Measurements from ENCODE around the gene NOC2L. TPM values are rescaled to one million over a fixed set of nuclear protein-coding genes. Genes with fewer than 3 reads are reported as not detected.

NOC2L gene
- total and polyA plus RNA-seq, 2 donors (not counting 3 experiments of a cell fraction or from before 2014, with no cell fraction given) = 55.3 to 87.9 TPM

- Histone ChIP-seq H3K79me2 (ENCODE audit: control insufficient read depth, insufficient read depth, low read length) (no peaks in the 10 kb centered on the region), H3K9me1 (replicated peaks; ENCODE audit: control insufficient read depth, extremely low read depth, insufficient read depth, low read length) (no peaks in the 10 kb centered on the region), H3K4me2 (ENCODE audit: insufficient read depth, low read length) (no peak overlapping the region), H3K4me1 (ENCODE audit: control insufficient read depth, extremely low read depth, insufficient read depth, low read length) (no peaks in the 10 kb centered on the region), H3K36me3 (ENCODE audit: control insufficient read depth in 2 of 2, extremely low read depth in 1 of 2, insufficient read depth in 2 of 2, low read length in 2 of 2) (no peaks in the 10 kb centered on the region), H3K27ac (ENCODE audit: insufficient read depth, low read depth, low read length) (no peak overlapping the region), H3K4me3 (replicated peaks in 1 of 3; ENCODE audit: insufficient read depth in 1 of 3, low read depth in 1 of 3, low read length in 3 of 3) (no peak overlapping the region), H3K9ac (replicated peaks; ENCODE audit: extremely low read depth, insufficient read depth, low read length) (no peak overlapping the region), H4K20me1 (replicated peaks; ENCODE audit: control insufficient read depth, extremely low read depth, insufficient read depth, low read length) (no peaks in the 10 kb centered on the region), H2AFZ (ENCODE audit: low read depth, low read length) (no peak overlapping the region), H3K27me3 (ENCODE audit: control insufficient read depth in 2 of 2, insufficient read depth in 2 of 2, low read length in 2 of 2) (peaks cover 20 to 21% of the 10 kb centered on the region in 2 experiments), H3K9me3 (replicated peaks; ENCODE audit: control insufficient read depth, insufficient read depth, low read length) (no peaks in the 10 kb centered on the region)
- TF ChIP-seq CTCF (IDR thresholded peaks at IDR 0.05; ENCODE audit: extremely low read depth in 1 of 2, insufficient read depth in 1 of 2, low read depth in 1 of 2, low read length in 2 of 2) = no peak
- TF ChIP-seq POLR2AphosphoS5 (IDR thresholded peaks at IDR 0.05; ENCODE audit: insufficient read depth, low read depth, low read length) = no peak
- no peak for TF ChIP-seq MAX (IDR thresholded peaks at IDR 0.05; ENCODE audit: insufficient read depth, insufficient read length)
- no peak for TF ChIP-seq JUN (IDR thresholded peaks at IDR 0.05; ENCODE audit: borderline replicate concordance, insufficient read depth, insufficient read length, low read depth)
- no peak for TF ChIP-seq GATA2 (IDR thresholded peaks at IDR 0.05; ENCODE audit: insufficient read depth, insufficient read length, low read depth, low read length)
- no peak for TF ChIP-seq EZH2 (IDR thresholded peaks at IDR 0.05; ENCODE audit: borderline replicate concordance, low read depth, low read length, severe bottlenecking)
- TF ChIP-seq FOS (IDR thresholded peaks at IDR 0.05; ENCODE audit: borderline replicate concordance, insufficient read depth, low read length) = no peak
- no peak for TF ChIP-seq POLR2A (IDR thresholded peaks at IDR 0.05; ENCODE audit: low read depth, low read length)
- TF ChIP-seq MYC (IDR thresholded peaks at IDR 0.05; ENCODE audit: low read depth, low read length) = no peak
- intact Hi-C loops (cut with micrococcal nuclease) = no loop called here
- FAIRE-seq (no peak), DNase-seq (ENCODE audit: low read depth, low spot score) (no peak)
- ChIA-PET POLR2A (no interaction called here), CTCF (interaction anchor here (1.0 to 2.9 kb wide), 4 partner anchors 9 to 40 kb away, joined by 3 to 13 read pairs (median 4); no protein-coding TSS in a partner anchor)
- BruUV-seq (replicated peaks) = no TSS peak
- dilution Hi-C loops (cut with MboI; ENCODE audit: extremely low pct_ligation_motif_present, low sequenced_read_pairs) = no loop called here
These were observed 29.1 kb downstream of the NOC2L start for GRCh38 chr1:929712-930632.

All from endothelial cell of umbilical vein (primary cell).